Body of pancreas (tissue), 4 donors: ENCODE data around the gene LYST. TPM values are rescaled to one million over a fixed set of nuclear protein-coding genes. Genes with fewer than 3 reads are reported as not detected.

ENCODE experiments used
- ATAC-seq: fragments of 150-250 bp; one replicate; pipeline ENCODE4 v1.9.1; 2016
- DNase-seq, 4 donors: peaks; one replicate each; pipeline ENCODE4 v3.0.0-alpha.2; 2019
- H3K27ac ChIP-seq, 4 donors: fragments of 200-600 bp; sonication (generic); 1 replicate in 3 of 4; 2 replicates in 1 of 4; pipeline versions ENCODE4 v1.5.1 to v1.6.1; 2016 to 2019; ENCODE audit warnings: mild to moderate bottlenecking in 1 of 4, mixed read lengths in 1 of 4, moderate library complexity in 1 of 4
- H3K27me3 ChIP-seq, 2 donors: fragments of 200-600 bp; sonication (generic); one replicate each; pipeline ENCODE4 v1.6.0; 2016; ENCODE audit warnings: mild to moderate bottlenecking in 1 of 2
- H3K36me3 ChIP-seq, 2 donors: fragments of 200-600 bp; sonication (generic); replicated peaks in 1 of 2; 2 replicates each; pipeline ENCODE4 v1.5.1; 2016; ENCODE audit warnings: low read depth in 2 of 2; ENCODE audit not compliant: insufficient read depth in 1 of 2
- H3K4me1 ChIP-seq: fragments of 200-600 bp; sonication (generic); one replicate; pipeline ENCODE4 v1.6.0; 2016
- H3K4me3 ChIP-seq, 2 donors: fragments of 200-600 bp; sonication (generic); 1 replicate in 1 of 2; 2 replicates in 1 of 2; pipeline ENCODE4 v1.5.1; 2016 to 2019
- H3K9me3 ChIP-seq, 3 donors: fragments of 200-600 bp; sonication (generic); 1 replicate in 2 of 3; 2 replicates in 1 of 3; pipeline ENCODE4 v1.5.1; 2016
- CTCF ChIP-seq, 7 experiments: fragments of 450-650 bp in 4 of 7; fragments of 200-600 bp in 3 of 7; sonication (generic) in 3 of 7; IDR thresholded peaks; one replicate each; pipeline ENCODE4 v1.5.1; 2016 to 2019; ENCODE audit warnings: antibody characterized with exemption in 7 of 7
- POLR2A ChIP-seq, 3 donors: fragments of 450-650 bp; IDR thresholded peaks; one replicate each; pipeline ENCODE4 v1.6.1; 2016; ENCODE audit warnings: antibody characterized with exemption in 3 of 3, mild to moderate bottlenecking in 2 of 3
- WGBS, 2 donors: methylation state at CpG; one replicate each; pipeline ENCODE4 v1.1.5; 2017; 5-methylcytosine and 5-hydroxymethylcytosine counted together
- intact Hi-C: fragments of 100-400 bp; cut with DNase I; formaldehyde crosslinking; loops from one replicate; pipeline ENCODE4 v1.15.1; 2023
- total RNA-seq, 2 donors: library from RNA; depleted of rRNA; stranded (reverse); fragments of >200 nt; gene quantifications; one replicate each; pipeline ENCODE4 v1.1.0, GENCODE V29; 2016

The LYST gene
- total RNA-seq, 2 donors from 2014 or later = 16.5 to 21.0 TPM

GRCh38 chr1:235741294-235741693 lies 125.4 kb downstream of the LYST start:
- no peak overlapping the region for H3K4me3 ChIP-seq
- 74 to 80% methylated on average over 5 of the region's 5 CpGs for WGBS, 2 donors
- ATAC-seq (peak; percentile 26), DNase-seq (no peak)
- intact Hi-C loops = no loop called here
- TF ChIP-seq POLR2A (IDR thresholded peaks at IDR 0.05) = no peak
- no peak for TF ChIP-seq CTCF (IDR thresholded peaks at IDR 0.05)
- H3K27ac ChIP-seq = no peak overlapping the region
- no peaks in the 10 kb centered on the region for H3K4me1 ChIP-seq
- no peaks in the 10 kb centered on the region for H3K9me3 ChIP-seq
- no peaks in the 10 kb centered on the region for H3K27me3 ChIP-seq
- peaks cover 0 to 4% of the 10 kb centered on the region in 2 donors for H3K36me3 ChIP-seq

- peaks cover 0 to 4% of the 10 kb centered on the region in 2 donors for H3K36me3 ChIP-seq
- no peaks in the 10 kb centered on the region for H3K9me3 ChIP-seq
- DNase-seq (no peak), ATAC-seq (no peak)
- intact Hi-C loops = no loop called here
- H3K4me1 ChIP-seq = no peaks in the 10 kb centered on the region
- WGBS, 2 donors = 47 to 50% methylated on average over 6 of the region's 6 CpGs
- H3K27me3 ChIP-seq = no peaks in the 10 kb centered on the region
- no peak overlapping the region for H3K27ac ChIP-seq
- no peak for TF ChIP-seq CTCF (IDR thresholded peaks at IDR 0.05)
- TF ChIP-seq POLR2A (IDR thresholded peaks at IDR 0.05) = no peak
- no peak overlapping the region for H3K4me3 ChIP-seq
Measured at GRCh38 chr1:235739631-235740030, 127.1 kb downstream of the LYST start.

- H3K9me3 ChIP-seq = no peaks in the 10 kb centered on the region
- H3K4me3 ChIP-seq = no peak overlapping the region
- intact Hi-C loops = no loop called here
- H3K27ac ChIP-seq = no peak overlapping the region
- TF ChIP-seq POLR2A (IDR thresholded peaks at IDR 0.05) (no peak), CTCF (IDR thresholded peaks at IDR 0.05) (no peak)
- ATAC-seq (peak; percentile 95), DNase-seq (peak; percentile 59 to 87 (median 84))
- H3K4me1 ChIP-seq = no peaks in the 10 kb centered on the region
- no peaks in the 10 kb centered on the region for H3K27me3 ChIP-seq
- H3K36me3 ChIP-seq = peaks cover 0 to 4% of the 10 kb centered on the region in 2 donors
- WGBS, 2 donors = 19 to 43% methylated on average over 1 of the region's 1 CpG
Measured at GRCh38 chr1:235739124-235739523, 127.6 kb downstream of the LYST start.

- no peaks in the 10 kb centered on the region for H3K4me1 ChIP-seq
- intact Hi-C loops = no loop called here
- H3K9me3 ChIP-seq = no peaks in the 10 kb centered on the region
- no peak for ATAC-seq
- no peak for DNase-seq
- no peaks in the 10 kb centered on the region for H3K27me3 ChIP-seq
- no peak for TF ChIP-seq POLR2A (IDR thresholded peaks at IDR 0.05)
- no peak for TF ChIP-seq CTCF (IDR thresholded peaks at IDR 0.05)
- H3K4me3 ChIP-seq = no peak overlapping the region
- H3K27ac ChIP-seq = no peak overlapping the region
- peaks cover 0 to 4% of the 10 kb centered on the region in 2 donors for H3K36me3 ChIP-seq
- whole genome bisulfite sequencing, 2 donors = 95 to 97% methylated on average over 13 of the region's 13 CpGs
Measured at GRCh38 chr1:235737751-235738150, 129.0 kb downstream of the LYST start.

GRCh38 chr1:235736263-235736662 lies 130.4 kb downstream of the LYST start:
- intact Hi-C loops = no loop called here

More at GRCh38 chr1:235736263-235736662, 130.4 kb downstream of the LYST start:
- H3K27ac ChIP-seq = no peak overlapping the region
- H3K36me3 ChIP-seq = peaks cover 0 to 2% of the 10 kb centered on the region in 2 donors
- no peaks in the 10 kb centered on the region for H3K4me1 ChIP-seq
- H3K27me3 ChIP-seq = no peaks in the 10 kb centered on the region
- H3K4me3 ChIP-seq = no peak overlapping the region
- DNase-seq (no peak), ATAC-seq (no peak)
- TF ChIP-seq POLR2A (IDR thresholded peaks at IDR 0.05) (no peak), CTCF (IDR thresholded peaks at IDR 0.05) (no peak)
- H3K9me3 ChIP-seq = no peaks in the 10 kb centered on the region
